HTR-8/SVneo (cell line): Measurements from ENCODE around the gene CDH4.
A peak's percentile ranks its signal among the peaks of the same experiment; 100 is the strongest.

Source experiments
- DNase-seq: peaks from one replicate; pipeline ENCODE4 v3.0.0; 2011; ENCODE audit warnings: low spot score, mixed read lengths; ENCODE audit not compliant: insufficient read length
- FAIRE-seq: peaks from 2 replicates; lab custom pipeline; 2011; peaks lifted over from hg19 to GRCh38; lab: Jason Lieb, UNC

CDH4 gene

DNA sequence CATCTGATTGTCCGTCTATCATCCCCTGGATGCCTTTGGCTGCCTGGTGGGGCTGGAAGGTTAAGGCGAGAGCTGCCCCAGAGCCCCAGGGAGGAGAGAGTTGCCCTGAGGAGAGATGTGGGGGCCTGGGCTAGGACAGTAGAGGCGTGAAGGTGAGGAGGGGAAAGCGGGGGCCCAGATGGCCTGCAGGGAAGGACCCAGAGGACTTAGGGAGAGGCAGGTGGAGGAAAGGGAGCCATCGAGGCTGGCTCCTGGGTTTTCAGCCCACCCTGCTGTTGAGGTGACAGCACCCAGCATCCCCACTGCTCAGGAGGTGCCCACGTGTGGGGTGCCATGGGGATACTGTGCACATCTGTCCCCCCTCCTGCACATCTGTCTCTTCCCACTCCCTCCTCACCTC is 539.9 kb downstream of the CDH4 start:
- DNase-seq, result no peak
- peak; percentile 26 for FAIRE-seq

DNA sequence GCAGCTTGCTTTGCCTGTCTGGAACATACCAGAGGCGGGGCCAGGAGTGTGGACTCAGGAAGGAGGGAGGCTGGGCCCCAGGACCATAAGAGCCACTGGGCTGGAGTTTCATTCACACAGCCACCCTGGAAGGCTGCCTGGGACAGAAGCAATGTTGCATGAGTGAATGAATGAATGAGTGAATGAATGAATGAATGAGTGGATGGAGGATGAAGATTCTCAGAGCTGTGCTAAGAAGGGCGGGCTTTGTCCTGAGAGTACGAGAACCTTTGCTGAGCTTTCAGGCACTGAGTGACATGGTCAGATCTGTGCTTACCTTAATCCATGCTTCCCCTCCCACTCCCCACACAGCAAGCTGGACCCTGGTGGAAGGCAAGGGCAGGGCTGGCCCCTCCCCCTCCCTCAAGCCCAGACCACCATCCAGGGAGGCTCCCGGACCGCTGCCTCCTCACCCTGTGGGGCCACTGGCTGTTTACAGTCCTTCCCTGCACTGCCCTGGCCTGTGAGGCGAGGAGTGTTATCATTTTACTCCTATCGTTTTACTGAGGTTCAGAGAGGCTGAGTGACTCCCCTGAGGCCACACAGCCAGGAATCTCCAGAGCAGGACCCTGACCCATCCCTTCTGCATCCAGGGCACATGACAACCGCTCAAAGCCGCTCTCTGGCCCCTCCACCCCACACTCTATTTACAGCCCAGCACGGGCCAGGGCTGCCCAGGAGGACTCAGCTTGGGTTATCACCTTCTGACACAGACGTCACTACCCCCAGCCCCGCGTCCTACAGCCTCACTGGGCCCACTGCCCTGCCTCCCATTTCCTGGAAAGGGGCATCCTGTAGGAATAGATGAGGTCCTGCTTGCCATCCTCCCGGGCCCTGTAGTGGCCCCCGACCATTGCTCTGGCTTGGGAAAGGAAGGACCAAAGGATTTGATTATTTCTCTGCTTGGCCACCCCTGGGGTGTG is 543.9 kb downstream of the CDH4 start:
- FAIRE-seq, result peak; percentile 38
- DNase-seq, result no peak

DNA sequence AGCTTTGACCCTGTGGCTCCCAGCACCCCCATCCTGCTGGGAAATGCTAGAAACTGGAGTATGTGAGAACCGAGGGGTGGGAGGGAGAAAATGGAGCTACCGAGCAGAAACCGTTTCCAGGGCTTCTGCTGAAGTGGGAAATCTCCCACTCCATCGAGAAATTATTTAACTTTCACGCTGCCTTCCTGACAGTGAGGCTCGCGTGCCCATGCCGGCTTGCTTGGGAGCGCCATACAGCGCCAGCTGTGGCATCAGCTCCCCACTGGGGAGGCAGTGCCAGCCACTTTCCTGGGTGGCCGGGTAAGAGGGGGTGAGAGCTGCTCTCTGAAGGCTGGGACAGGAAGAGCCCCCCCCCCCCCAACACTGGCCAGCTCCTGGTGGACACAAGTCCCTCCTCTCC is 544.7 kb downstream of the CDH4 start:
- FAIRE-seq, result no peak
- DNase-seq, result no peak

DNA sequence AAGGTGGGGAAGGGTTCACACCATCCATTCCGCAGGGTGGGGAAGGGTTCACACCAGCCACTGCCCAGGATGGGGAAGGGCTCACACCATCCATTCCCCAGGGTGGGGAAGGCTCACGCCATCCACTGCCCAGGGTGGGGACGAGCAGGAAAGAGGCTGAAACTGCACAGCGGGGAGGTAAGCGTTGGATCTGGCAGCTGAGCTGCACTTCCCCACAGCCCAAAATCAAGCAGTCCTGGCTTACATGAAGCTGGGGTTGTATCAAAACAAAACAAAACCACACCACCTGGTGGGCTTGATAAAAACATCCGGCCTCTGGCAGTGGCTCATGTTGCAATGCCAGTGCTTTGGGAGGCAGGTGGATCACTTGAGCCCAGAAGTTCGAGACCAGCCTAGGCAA is 545.1 kb downstream of the CDH4 start:
- FAIRE-seq (peak; percentile 78), DNase-seq (no peak)

DNA sequence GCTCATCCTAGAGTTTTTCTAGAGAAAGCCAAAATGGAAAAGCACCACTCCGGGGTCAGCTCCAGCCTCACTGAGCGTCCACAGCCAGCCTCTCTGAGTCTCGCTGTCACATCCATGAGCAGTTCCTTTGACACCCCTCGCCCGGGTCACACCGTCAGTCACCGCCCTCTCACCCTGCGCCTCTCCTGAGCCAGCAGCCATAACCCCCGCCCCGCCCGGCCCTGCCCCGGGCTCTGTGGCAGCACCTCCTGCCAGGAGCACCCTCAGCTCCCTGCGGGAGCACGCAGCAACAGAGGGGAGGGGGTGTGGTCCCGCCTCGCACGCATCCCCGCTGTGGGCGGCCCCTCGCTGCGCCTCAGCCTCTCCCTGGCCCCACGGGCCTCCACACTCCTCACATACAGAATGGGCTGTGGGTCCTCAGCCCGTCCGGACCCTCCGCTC is 545.9 kb downstream of the CDH4 start:
- no peak for DNase-seq
- FAIRE-seq, result no peak

DNA sequence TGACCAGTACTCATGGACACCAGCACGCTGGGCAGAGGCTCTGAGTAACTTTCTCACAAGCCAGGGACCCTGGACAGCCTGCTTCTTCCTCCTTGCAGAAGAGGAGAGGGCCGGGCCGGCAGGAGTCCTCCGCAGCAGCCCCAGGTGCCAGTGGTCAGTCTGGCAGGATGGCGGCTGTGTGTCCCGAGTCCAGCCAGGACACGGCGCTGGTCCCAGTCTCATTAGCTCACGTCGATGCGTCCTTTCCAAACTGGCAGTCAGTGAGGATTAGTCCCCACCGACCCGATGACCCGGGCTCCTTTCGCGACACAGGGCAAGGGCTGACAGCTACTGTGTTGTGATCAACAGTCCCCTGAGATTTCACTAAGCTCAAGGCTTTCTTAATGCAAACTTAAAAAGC is 546.6 kb downstream of the CDH4 start:
- DNase-seq, result no peak
- FAIRE-seq, result peak; percentile 44

DNA sequence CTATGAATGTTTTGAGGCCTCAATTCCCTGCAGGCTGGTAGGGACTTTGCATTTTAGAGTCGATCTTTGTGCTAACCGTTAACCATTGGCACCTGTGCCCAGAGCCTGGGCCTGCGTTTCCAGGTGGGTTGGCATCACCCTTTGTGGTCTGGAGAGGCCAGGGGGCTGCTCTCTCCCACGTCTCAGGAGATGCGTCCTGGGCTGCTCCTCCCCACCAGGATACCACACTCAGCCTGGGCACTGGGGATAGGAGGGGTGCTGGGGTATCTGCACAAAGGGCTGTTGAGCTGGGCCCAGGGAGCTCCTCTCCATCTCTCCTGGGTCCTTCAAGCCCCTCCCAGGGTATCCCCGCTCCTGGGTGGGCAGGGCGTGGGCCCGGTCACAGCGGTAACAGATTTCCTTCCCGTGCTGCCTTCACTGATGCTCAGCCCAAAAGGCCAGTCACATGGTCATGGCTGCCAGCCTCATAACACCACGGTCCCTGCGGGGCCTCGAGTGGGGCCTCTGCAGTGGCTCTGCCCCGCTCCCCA is 547.4 kb downstream of the CDH4 start:
- FAIRE-seq (no peak), DNase-seq (no peak)

DNA sequence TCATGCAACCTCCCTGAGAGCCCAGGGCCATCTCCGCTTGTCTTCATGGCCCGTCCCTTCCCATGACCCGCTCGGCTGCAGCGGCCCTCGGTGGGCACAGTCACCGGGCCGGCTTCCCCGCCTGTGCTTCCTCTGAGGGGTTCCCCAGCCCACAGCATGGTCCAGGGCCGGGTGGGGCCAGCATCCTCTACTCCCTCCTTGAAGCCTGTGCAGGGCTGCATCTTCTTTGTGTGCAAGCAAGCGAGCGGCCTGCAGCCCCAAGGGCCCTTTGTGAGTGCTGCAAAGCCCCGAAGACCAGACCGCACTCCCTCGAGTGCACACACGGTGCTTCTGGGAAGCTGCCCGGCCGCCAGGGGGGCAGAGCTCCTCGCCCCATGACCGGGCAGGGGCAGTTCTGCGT is 547.9 kb downstream of the CDH4 start:
- DNase-seq (no peak), FAIRE-seq (no peak)

DNA sequence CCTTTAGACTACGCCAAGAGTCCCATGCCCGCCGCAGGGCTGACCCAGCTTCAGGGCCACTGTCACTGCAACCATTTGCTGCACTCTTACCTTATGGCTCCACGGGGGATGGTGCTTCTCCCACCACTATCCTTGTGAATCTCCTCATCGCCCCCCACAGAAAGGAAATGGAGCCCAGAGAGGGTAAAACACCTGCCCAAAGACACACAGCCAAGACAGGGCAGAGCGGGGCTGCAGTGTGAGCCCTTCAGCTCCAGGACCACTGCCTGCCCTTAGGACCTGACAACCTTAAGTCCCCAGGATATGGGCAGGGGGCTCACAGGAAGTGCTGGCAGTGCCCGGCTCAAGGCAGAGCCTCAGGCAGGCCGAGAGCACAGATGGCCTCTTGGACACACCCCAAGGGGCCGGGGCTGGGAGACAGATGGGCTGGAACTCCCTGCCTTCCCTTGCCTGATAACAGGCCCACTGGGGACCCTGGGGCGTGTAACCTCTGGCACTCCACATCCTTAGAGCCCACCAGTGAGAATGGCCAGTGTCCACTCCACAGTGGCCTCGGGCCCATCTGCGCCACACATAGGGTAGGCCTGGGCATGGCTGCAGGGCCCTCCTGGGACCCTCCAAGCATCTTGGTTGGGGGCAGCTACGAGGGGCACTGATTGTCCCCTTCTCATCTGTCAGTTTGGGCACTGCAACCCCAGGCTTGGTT is 548.5 kb downstream of the CDH4 start:
- FAIRE-seq, result no peak
- DNase-seq, result no peak

DNA sequence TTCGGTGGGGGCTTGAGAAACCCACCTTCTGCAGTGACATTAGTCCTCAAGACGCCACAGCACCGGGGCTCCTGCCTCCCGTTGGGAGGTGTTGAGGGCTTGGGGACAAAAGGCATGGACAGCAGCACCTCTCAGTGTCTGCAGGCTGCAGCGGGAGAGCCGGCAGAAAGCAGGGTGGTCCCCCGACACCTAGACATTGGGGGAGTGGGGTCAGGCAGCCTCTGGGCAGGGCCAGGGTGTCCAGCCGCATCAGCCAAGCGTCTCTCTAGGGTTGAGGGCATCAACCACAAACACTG is 549.0 kb downstream of the CDH4 start:
- DNase-seq, result no peak
- FAIRE-seq, result no peak

DNA sequence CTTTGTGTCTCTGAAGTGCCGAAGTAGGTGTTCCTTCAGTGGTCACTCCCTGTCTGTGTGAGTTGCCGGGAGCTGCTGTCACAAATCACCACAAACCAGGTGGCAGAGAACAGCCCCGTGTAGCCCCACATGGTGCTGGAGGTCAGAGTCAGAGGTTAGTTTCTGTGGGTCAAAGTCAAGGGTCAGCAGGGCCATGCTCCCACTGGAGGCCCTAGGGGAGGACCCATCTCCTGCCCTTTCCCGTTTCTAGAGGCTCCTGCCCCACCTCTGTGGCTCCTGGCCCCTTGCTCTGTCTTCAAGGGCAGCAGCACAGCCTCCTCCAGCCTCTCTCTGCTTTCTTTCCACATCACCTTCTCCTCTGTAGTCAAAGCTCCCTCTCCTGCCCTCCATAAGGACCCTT is 549.4 kb downstream of the CDH4 start:
- DNase-seq, result no peak
- FAIRE-seq, result peak; percentile 68

DNA sequence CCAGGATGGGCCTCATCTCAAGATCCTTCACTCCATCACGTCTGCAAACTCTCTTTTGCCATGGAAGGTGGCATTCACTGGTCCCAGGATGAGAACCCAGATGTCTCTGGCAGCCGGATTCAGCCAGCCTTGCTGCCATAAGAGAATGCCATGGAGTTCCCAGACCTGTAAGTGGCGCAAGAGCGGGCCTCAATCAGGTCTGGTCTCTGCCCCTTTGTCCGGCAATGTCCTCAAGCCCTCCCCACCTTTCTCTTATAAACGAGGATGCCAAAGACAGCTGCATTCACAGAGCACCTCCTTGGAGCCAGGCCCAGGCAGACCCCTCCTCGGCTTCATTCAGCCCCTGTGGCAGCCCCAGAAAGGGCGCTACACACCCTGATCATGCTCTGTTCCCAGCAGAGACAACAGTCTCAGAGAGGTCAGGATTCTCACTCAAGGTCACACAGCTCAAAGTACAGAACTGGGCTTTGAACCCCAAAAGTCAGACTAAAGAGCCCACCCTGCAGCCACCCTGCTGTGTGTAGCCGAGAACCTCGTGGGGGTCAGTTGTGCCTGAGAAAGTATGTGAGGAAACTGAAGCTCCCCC is 549.9 kb downstream of the CDH4 start:
- FAIRE-seq (no peak), DNase-seq (no peak)

DNA sequence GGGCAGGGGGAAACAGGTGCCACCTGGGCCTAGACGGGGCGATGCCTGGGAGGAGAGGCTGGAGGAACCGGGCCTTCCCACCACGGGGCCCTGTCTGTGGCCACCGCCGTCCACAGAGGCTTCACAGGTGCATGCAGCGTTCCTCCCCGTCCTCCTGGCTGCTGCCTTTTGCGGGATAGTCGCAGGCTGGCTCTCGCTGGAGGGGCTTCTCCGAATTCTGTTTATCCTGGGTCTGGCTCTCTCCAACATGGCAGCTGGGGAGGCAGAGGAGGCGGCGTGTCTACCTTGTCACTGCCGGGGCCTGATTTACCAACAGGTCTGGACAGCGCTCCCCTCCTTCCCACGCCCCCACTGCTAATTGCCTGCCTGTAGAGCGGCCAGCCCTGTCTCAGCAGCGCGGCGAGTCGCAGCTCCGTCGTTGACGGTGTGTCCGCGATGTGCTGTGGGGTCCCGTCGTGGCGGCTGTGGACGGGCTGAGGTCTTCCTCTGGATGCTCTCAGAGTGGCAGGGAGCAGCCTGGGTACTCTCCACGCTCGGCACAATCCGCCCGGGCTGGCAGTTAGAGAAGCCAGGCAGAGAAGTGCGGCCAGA is 550.8 kb downstream of the CDH4 start:
- no peak for FAIRE-seq

DNA sequence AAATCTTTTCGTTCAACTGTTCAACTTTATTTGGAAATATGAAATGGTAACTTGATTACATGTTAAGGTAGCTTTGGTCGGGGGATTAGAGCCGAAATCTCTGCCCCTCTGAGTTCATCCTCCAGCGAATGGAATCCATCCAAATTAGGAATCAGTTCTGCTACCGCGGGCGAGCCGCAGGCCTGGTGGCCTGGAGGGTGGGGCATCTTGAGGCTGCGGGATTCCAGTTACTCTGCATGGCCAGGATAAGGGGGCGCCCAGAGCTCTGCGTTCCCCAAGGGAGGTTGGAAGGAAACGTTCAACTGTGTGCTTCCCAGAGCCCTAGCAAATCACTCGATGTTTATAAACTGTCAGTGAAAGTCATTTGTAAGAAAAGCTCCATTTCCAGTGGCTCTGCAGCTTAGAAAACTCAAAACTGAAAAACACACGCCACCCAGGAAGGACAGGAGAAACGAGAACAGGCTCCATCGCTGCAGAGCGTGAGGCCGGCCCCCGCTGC is 551.4 kb downstream of the CDH4 start:
- no peak for FAIRE-seq
- DNase-seq, result no peak

More for the DNA sequence above, 550.8 kb downstream of the CDH4 start:
- no peak for DNase-seq

DNA sequence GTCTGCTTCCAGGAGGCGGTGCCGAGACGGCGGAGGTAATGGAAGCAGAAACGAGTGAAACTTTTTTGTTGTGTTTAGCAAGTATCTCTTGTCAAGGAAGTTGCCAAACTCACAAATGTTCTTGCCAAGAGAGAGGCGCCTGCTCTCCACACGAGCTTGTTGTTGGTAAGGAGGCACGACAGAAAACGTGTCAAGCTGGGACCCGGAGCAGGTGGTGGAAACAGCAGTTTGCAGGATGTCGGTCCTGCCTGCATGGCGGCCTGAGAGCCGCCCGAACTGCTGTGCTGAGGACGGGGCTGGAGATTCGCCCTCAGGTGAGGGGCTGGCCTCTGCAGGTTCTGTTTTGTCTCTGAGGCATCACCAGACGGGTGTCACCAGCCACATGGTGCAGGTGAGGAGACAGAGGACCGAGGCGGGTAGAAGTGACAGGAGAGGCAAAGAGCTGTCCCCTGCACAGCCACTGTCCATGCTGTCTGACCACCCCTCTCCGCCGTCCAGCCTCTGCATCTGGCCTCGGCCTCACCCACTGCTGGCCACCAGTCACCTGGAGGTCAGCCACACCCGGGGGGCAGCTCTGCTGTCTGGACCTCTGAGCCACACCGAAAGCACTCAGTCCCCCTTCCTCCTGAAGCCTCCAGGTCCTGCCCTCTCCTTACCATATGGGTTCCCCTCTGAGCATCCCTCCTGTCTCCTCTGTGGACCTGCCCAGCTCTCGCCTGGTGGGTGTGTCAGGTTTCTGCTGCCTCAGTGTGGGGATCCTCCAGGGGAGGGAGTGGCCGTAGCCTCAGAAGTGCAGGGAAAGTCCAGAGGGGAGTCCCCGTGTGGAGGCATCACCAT is 552.1 kb downstream of the CDH4 start:
- peak; percentile 74 for FAIRE-seq
- DNase-seq, result no peak

DNA sequence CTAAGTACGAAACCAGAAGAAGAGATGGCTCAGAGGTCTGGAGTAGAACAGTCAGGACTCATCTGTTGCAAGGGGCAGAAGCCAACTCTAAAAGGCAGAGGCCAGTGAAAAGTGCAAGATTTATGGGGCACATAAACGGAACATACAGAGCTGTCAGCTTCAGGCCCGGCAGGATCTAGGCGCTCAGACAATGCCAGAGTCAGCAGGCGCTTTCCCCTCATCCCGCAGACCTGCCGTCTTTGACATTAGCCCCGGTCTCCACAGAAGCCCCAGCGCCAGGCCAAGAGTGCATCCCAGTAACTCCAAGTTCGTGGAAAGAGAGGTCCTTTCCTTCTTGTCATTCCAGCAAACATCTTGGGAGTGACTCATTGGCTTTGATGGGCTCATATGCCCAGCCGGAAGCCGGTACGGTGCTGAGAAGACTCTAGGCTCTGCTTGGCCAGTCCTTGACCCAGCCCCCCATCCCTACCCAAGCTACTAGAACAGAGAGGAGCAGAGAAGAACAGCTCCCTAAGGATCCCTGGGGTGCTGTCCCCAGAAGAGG is 552.8 kb downstream of the CDH4 start:
- FAIRE-seq (no peak), DNase-seq (no peak)

DNA sequence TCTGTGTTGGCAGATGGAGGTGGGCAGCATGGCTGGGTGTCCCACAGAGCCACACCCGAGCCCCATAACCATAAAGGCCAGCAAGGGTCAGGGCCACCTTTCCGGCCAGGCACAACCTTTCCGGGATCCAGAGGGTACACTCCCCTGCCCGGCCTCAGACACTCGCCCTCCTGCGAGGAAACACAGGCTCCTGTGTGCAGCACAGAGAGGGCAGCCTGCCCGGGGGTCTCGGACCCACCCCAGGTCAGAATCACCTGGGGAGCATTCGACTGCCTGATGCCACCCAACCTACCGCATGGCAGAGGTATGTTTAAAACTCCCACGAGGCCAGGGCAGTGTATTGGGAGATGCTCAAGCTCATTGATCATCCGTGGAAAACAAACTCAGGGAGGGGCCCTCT is 553.3 kb downstream of the CDH4 start:
- FAIRE-seq, result no peak
- no peak for DNase-seq

DNA sequence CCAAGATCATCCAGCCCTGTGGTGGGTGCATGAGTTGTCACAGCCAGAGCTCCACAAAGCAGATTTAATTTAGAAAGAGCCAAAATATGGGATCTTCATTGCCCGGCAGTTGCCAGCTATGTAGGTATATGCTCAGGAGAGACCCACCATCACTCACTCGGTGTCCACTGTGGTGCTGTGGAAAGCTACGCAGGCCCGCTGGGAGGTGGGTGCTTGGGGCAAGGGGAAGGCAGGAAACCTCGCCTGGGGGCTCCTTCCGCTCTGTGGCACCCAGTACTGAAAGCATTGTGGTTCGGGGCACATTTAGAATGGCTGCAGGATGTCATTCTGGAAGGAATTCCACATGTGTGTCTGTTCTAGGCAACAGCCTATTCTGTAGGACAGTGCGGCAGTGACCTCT is 553.7 kb downstream of the CDH4 start:
- DNase-seq (no peak), FAIRE-seq (no peak)

DNA sequence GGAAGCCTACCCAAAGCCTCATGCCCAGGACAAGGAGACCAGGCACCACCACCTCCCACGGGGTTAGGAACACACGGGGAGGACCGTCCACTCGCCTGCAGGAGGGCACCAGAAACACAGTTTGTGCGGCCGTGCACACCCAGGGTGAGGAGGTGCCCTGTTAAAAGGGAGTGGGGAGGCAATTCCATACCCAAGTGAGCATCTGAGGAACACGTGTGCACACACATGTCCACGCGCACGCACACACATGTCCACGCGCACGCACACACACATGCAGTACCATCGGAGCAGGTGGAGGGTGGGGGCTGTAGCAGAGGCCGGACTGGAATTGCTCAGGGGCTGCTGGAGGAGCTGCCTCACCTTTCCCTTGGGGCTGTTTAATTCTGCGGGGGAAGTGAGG is 554.3 kb downstream of the CDH4 start:
- FAIRE-seq (peak; percentile 40), DNase-seq (no peak)
